ENCODE measurements around the gene TTC33.
"Not testable (repeated sequence)": the region's sequence is repeated elsewhere in the genome, so short reads cannot be mapped to it uniquely, and the experiment has no call there.

- TF ChIP-seq CTCF (IDR thresholded peaks at IDR 0.05 in 8 of 11, conservative IDR thresholded peaks at IDR 0.05 in 3 of 11); POLR2A (IDR thresholded peaks at IDR 0.05): not testable (repeated sequence)
Measured at GRCh38 chr5:40794877-40795276, 39.1 kb upstream of the TTC33 start.

All from spleen (tissue), 7 donors.